ENCODE data around the gene TBC1D8.

DNA sequence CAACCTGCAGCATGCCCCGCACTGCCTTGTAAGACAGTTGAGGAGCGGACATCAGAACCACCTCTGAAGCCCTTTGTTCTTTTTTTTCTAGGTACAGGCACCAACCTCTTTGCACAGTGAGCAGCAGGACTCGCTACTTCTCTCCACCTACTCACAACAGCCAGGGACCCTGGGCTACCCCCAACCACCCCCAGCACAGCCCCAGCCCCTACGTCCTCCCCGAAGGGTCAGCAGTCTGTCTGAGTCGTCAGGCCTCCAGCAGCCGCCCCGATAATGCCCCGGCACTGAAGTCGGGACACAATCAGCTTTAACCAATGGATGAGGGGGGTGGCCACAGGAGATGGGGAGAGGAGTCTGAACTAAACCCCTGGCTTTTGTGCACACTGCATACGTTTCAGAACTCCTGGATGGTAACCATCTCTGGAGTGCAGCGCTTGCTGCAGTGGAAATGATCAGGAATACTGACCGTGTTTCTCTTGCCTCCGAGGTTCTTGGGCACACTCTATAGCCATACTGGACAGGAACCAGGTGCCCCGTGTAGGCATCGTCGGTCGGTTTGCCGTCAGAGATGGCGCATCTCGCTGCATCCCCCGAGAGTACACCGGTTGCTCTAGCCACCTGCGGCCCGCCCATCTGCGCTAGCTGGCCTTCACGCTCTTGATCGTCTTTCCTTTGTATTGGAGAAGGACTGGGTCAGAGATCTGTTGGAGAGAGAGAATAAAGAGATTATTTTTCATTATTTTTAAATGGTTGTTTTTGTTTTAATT is 155.7 kb downstream of the TBC1D8 start:
- TF ChIP-seq, protein P1, sequence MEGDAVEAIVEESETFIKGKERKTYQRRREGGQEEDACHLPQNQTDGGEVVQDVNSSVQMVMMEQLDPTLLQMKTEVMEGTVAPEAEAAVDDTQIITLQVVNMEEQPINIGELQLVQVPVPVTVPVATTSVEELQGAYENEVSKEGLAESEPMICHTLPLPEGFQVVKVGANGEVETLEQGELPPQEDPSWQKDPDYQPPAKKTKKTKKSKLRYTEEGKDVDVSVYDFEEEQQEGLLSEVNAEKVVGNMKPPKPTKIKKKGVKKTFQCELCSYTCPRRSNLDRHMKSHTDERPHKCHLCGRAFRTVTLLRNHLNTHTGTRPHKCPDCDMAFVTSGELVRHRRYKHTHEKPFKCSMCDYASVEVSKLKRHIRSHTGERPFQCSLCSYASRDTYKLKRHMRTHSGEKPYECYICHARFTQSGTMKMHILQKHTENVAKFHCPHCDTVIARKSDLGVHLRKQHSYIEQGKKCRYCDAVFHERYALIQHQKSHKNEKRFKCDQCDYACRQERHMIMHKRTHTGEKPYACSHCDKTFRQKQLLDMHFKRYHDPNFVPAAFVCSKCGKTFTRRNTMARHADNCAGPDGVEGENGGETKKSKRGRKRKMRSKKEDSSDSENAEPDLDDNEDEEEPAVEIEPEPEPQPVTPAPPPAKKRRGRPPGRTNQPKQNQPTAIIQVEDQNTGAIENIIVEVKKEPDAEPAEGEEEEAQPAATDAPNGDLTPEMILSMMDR (IDR thresholded peaks at IDR 0.05): no peak
- no peak for TF ChIP-seq ZFX (IDR thresholded peaks at IDR 0.05; ENCODE audit: borderline replicate concordance)
